SK-N-SH (cell line): ENCODE measurements around the gene EXOG. TPM values are rescaled to one million over a fixed set of nuclear protein-coding genes. Genes with fewer than 3 reads are reported as not detected.

ENCODE experiments used
- CTCF ChIA-PET: fragments of 300-600, 350-600 bp; formaldehyde crosslinking; extraction: SDS; loops from one replicate; lab custom pipeline; 2021; lab: Yijun Ruan, JAX
- POLR2A ChIA-PET: fragments of 350-600 bp; sonication (Branson Sonifier 250); formaldehyde crosslinking; extraction: SDS; loops from one replicate; lab custom pipeline; 2020; ENCODE audit warnings: antibody characterized with exemption, inconsistent platforms; lab: Yijun Ruan, JAX
- DNase-seq: peaks from one replicate; pipeline ENCODE4 v3.0.0; 2012
- H2AFZ ChIP-seq: fragments of 200-600 bp; sonication (generic); 2 replicates; pipeline ENCODE4 v1.8.1; 2016; ENCODE audit warnings: antibody characterized with exemption, mild to moderate bottlenecking, low read depth
- H3F3A ChIP-seq: fragments of 200-600 bp; sonication (generic); replicated peaks from 2 replicates; pipeline ENCODE3; 2016; ENCODE audit warnings: antibody characterized with exemption, mild to moderate bottlenecking; ENCODE audit not compliant: insufficient read depth
- H3K27ac ChIP-seq, 2 experiments: fragments of 200-500 bp in 1 of 2; fragments of 200-600 bp in 1 of 2; sonication (Bioruptor generic) in 1 of 2; sonication (generic), shearing (Covaris generic) in 1 of 2; 2 replicates each; pipeline versions ENCODE4 v1.5.1 to v1.6.1; 2014 to 2016; ENCODE audit warnings: low read depth in 2 of 2, inconsistent platforms in 1 of 2, low read length in 1 of 2, mild to moderate bottlenecking in 1 of 2, mixed read lengths in 1 of 2
- H3K27me3 ChIP-seq: fragments of 200-600 bp; sonication (generic), shearing (Covaris generic); 2 replicates; pipeline ENCODE4 v1.6.1; 2016; ENCODE audit warnings: mixed run types; ENCODE audit not compliant: insufficient read depth
- H3K36me3 ChIP-seq, 2 experiments: fragments of 200-500 bp in 1 of 2; fragments of 200-600 bp in 1 of 2; sonication (Bioruptor generic) in 1 of 2; sonication (generic) in 1 of 2; replicated peaks in 1 of 2; 2 replicates each; pipeline versions ENCODE3 to v1.5.1; 2014 to 2016; ENCODE audit warnings: low read length in 1 of 2, mild to moderate bottlenecking in 1 of 2; ENCODE audit not compliant: insufficient read depth in 2 of 2, control insufficient read depth in 1 of 2
- H3K4me1 ChIP-seq, 2 experiments: fragments of 200-500 bp in 1 of 2; fragments of 200-600 bp in 1 of 2; sonication (Bioruptor generic) in 1 of 2; sonication (generic), shearing (Covaris generic) in 1 of 2; 2 replicates each; pipeline versions ENCODE4 v1.5.1 to v1.6.1; 2014 to 2016; ENCODE audit warnings: low read depth in 1 of 2, low read length in 1 of 2, mixed run types in 1 of 2; ENCODE audit not compliant: insufficient read depth in 2 of 2, control insufficient read depth in 1 of 2
- H3K4me2 ChIP-seq: fragments of 200-600 bp; sonication (generic), shearing (Covaris generic); 2 replicates; pipeline ENCODE4 v1.6.1; 2017; ENCODE audit warnings: mixed run types
- H3K4me3 ChIP-seq, 2 experiments: fragments of 200-500 bp in 1 of 2; fragments of 200-600 bp in 1 of 2; sonication (Bioruptor generic) in 1 of 2; sonication (generic), shearing (Covaris generic) in 1 of 2; 2 replicates each; pipeline versions ENCODE4 v1.5.1 to v1.8.1; 2014 to 2016; ENCODE audit warnings: low read depth in 2 of 2, inconsistent platforms in 1 of 2, low read length in 1 of 2, mild to moderate bottlenecking in 1 of 2, mixed read lengths in 1 of 2, moderate library complexity in 1 of 2
- H3K79me2 ChIP-seq: fragments of 200-600 bp; sonication (generic); 2 replicates; pipeline ENCODE4 v1.8.1; 2017; ENCODE audit warnings: mild to moderate bottlenecking; ENCODE audit not compliant: insufficient read depth
- H3K9ac ChIP-seq: fragments of 200-600 bp; sonication (generic); 2 replicates; pipeline ENCODE4 v1.6.1; 2017; ENCODE audit warnings: mixed run types
- H3K9me2 ChIP-seq: fragments of 200-600 bp; sonication (generic); 2 replicates; pipeline ENCODE4 v1.6.1; 2017; ENCODE audit warnings: mixed run types
- H3K9me3 ChIP-seq: fragments of 200-600 bp; sonication (generic); 2 replicates; pipeline ENCODE4 v1.6.1; 2017; ENCODE audit warnings: mixed run types, mild to moderate bottlenecking, moderate library complexity
- H4K20me1 ChIP-seq: fragments of 200-600 bp; sonication (generic); 2 replicates; pipeline ENCODE4 v1.6.1; 2017; ENCODE audit warnings: mild to moderate bottlenecking, mixed run types; ENCODE audit not compliant: insufficient read depth
- CHD2 ChIP-seq: fragments of 150-350 bp; IDR thresholded peaks from 2 replicates; pipeline ENCODE4 v1.6.1; 2018; ENCODE audit warnings: low read length; ENCODE audit not compliant: partially characterized antibody
- CTCF ChIP-seq: fragments of 200-600 bp; sonication (generic); IDR thresholded peaks from 2 replicates; pipeline ENCODE4 v1.6.1; 2017; ENCODE audit warnings: antibody characterized with exemption, mild to moderate bottlenecking, moderate library complexity
- ELF1 ChIP-seq: IDR thresholded peaks from 2 replicates; pipeline ENCODE4 v1.4.0; 2012
- EP300 ChIP-seq, 2 experiments: IDR thresholded peaks; 2 replicates each; pipeline versions ENCODE4 v1.4.0 to v1.6.1; 2012; ENCODE audit warnings: borderline replicate concordance in 1 of 2, low read depth in 1 of 2, low read length in 1 of 2
- EZH2phosphoT487 ChIP-seq: fragments of 200-600 bp; sonication (generic); IDR thresholded peaks from 2 replicates; pipeline ENCODE4 v1.6.1; 2017; ENCODE audit warnings: low read depth, mixed run types, mild to moderate bottlenecking, antibody characterized with exemption, moderate library complexity, borderline replicate concordance
- FOSL2 ChIP-seq: IDR thresholded peaks from 2 replicates; pipeline ENCODE4 v1.4.0; 2012; ENCODE audit warnings: low read depth, mild to moderate bottlenecking, moderate library complexity, borderline replicate concordance
- FOXJ3 ChIP-seq: sonication (generic); formaldehyde crosslinking; IDR thresholded peaks from 2 replicates; pipeline ENCODE4 v1.5.1; 2020; ENCODE audit warnings: mild to moderate bottlenecking, missing genetic modification reagents
- FOXM1 ChIP-seq: IDR thresholded peaks from 2 replicates; pipeline ENCODE4 v1.4.0; 2012; ENCODE audit warnings: low read depth, mild to moderate bottlenecking
- GATA2 ChIP-seq: sonication (generic); formaldehyde crosslinking; IDR thresholded peaks from 2 replicates; pipeline ENCODE4 v1.5.0; 2020; ENCODE audit warnings: mild to moderate bottlenecking, missing genetic modification reagents
- JUND ChIP-seq: IDR thresholded peaks from 2 replicates; pipeline ENCODE4 v1.4.0; 2012
- MAX ChIP-seq: IDR thresholded peaks from 2 replicates; pipeline ENCODE4 v1.4.0; 2012; ENCODE audit warnings: low read depth
- MEF2A ChIP-seq: IDR thresholded peaks from 2 replicates; pipeline ENCODE4 v1.4.0; 2012; ENCODE audit warnings: low read depth, borderline replicate concordance
- NRF1 ChIP-seq: IDR thresholded peaks from 2 replicates; pipeline ENCODE4 v1.6.1; 2012; ENCODE audit warnings: low read depth, mild to moderate bottlenecking, low read length
- POLR2AphosphoS5 ChIP-seq: IDR thresholded peaks from 2 replicates; pipeline ENCODE4 v1.6.1; 2012; ENCODE audit warnings: low read depth, low read length
- RCOR1 ChIP-seq: fragments of 150-350 bp; IDR thresholded peaks from 2 replicates; pipeline ENCODE4 v1.6.1; 2017; ENCODE audit warnings: antibody characterized with exemption, low read length
- REST ChIP-seq: IDR thresholded peaks from 2 replicates; pipeline ENCODE4 v1.6.1; 2012; ENCODE audit warnings: mild to moderate bottlenecking, low read depth, low read length, moderate library complexity
- RFX5 ChIP-seq: IDR thresholded peaks from 2 replicates; pipeline ENCODE4 v1.6.1; 2012; ENCODE audit warnings: mild to moderate bottlenecking, improper control_type of control experiment, low read length
- RXRA ChIP-seq: IDR thresholded peaks from 2 replicates; pipeline ENCODE4 v1.4.0; 2012; ENCODE audit warnings: low read depth, mild to moderate bottlenecking, borderline replicate concordance
- SIN3A ChIP-seq: IDR thresholded peaks from 2 replicates; pipeline ENCODE4 v1.6.1; 2012; ENCODE audit warnings: low read depth, mild to moderate bottlenecking, low read length, moderate library complexity, borderline replicate concordance
- SMC3 ChIP-seq: IDR thresholded peaks from 2 replicates; pipeline ENCODE4 v1.6.1; 2012; ENCODE audit warnings: low read depth, low read length, improper control_type of control experiment
- TCF12 ChIP-seq: IDR thresholded peaks from 2 replicates; pipeline ENCODE4 v1.4.0; 2012
- TEAD4 ChIP-seq: IDR thresholded peaks from 2 replicates; pipeline ENCODE4 v1.4.0; 2012; ENCODE audit warnings: mild to moderate bottlenecking, borderline replicate concordance; ENCODE audit not compliant: insufficient read depth
- USF2 ChIP-seq: fragments of 150-350 bp; IDR thresholded peaks from 2 replicates; pipeline ENCODE4 v1.6.1; 2017; ENCODE audit warnings: antibody characterized with exemption, low read length, low read depth, borderline replicate concordance
- YY1 ChIP-seq: IDR thresholded peaks from 2 replicates; pipeline ENCODE4 v1.4.0; 2012; ENCODE audit warnings: low read depth, mild to moderate bottlenecking
- ZBTB33 ChIP-seq: IDR thresholded peaks from 2 replicates; pipeline ENCODE4 v1.4.0; 2012; ENCODE audit warnings: low read depth, borderline replicate concordance
- WGBS: methylation state at CpG from one replicate; pipeline ENCODE4 v1.1.6; 2017; ENCODE audit warnings: low lambda C conversion rate; 5-methylcytosine and 5-hydroxymethylcytosine counted together
- polyA plus RNA-seq, 3 experiments: library from polyadenylated mRNA; depleted of rRNA; stranded (reverse); fragments of >200 nt; gene quantifications; 2 replicates each; pipeline ENCODE4 v1.2.3, GENCODE V29; 2012

Gene EXOG
- polyA plus RNA-seq, 1 of the 3 experiments (the other 2 are of a cell fraction), result 6.2 TPM

GRCh38 chr3:38519000-38519399 lies 22.9 kb downstream of the EXOG start:
- Histone ChIP-seq H3K27ac (peak overlapping the region in 1 of 2 experiments; percentile 48; a peak in 1 of 4 replicates), H3K79me2 (no peaks in the 10 kb centered on the region; the same call in 1 of the 2 replicates), H3K9ac (no peak overlapping the region), H3K36me3 (peaks cover 20 to 33% of the 10 kb centered on the region in 2 experiments), H4K20me1 (peaks cover 3% of the 10 kb centered on the region; the same call in 1 of the 2 replicates), H3K4me2 (no peak overlapping the region), H3K4me3 (no peak overlapping the region), H3K9me2 (no peaks in the 10 kb centered on the region), H3K27me3 (no peaks in the 10 kb centered on the region), H3K9me3 (no peaks in the 10 kb centered on the region), H2AFZ (no peak overlapping the region), H3F3A (peaks cover 13% of the 10 kb centered on the region), H3K4me1 (peaks cover 0 to 3% of the 10 kb centered on the region in 2 experiments; a peak in 3 of 4 replicates)
- POLR2A ChIA-PET, result no interaction called here
- 0% methylated on average over 1 of the region's 1 CpG for WGBS
- no peak for DNase-seq
- CTCF ChIA-PET, result interaction anchor here (0.7 to 13.0 kb wide), 11 partner anchors 9 to 325 kb away, joined by 3 to 556 read pairs (median 5); partner anchors contain the start of genes EXOG and XYLB
- TF ChIP-seq FOSL2 (peak; percentile 93), JUND (peak; percentile 96), TCF12 (peak; percentile 81), EP300 (IDR thresholded peaks at IDR 0.05; ENCODE audit: borderline replicate concordance in 1 of 2, low read depth in 1 of 2, low read length in 1 of 2) (peak in 1 of 2 experiments; percentile 63; a peak in 1 of 4 replicates), REST (no peak), NRF1 (no peak), CTCF (no peak), ZBTB33 (no peak), SIN3A (no peak), TEAD4 (no peak), FOXM1 (no peak), RFX5 (no peak), ELF1 (no peak), USF2 (no peak), EZH2phosphoT487 (no peak), SMC3 (no peak), MEF2A (no peak), FOXJ3 (CRISPR knock-in tag) (no peak), POLR2AphosphoS5 (peak; percentile 59; the same call in 1 of the 2 replicates), RCOR1 (no peak), CHD2 (no peak), GATA2 (CRISPR knock-in tag) (no peak), YY1 (no peak), RXRA (peak; percentile 36; the same call in 1 of the 2 replicates), MAX (no peak)
